ENCODE results near the gene COL15A1. TPM values are rescaled to one million over a fixed set of nuclear protein-coding genes. Genes with fewer than 3 reads are reported as not detected.

COL15A1 gene
- total and polyA plus RNA-seq, 2 of the 13 experiments (the other 11 are each of a cell fraction or from before 2014, with no cell fraction given), result not detected

DNA sequence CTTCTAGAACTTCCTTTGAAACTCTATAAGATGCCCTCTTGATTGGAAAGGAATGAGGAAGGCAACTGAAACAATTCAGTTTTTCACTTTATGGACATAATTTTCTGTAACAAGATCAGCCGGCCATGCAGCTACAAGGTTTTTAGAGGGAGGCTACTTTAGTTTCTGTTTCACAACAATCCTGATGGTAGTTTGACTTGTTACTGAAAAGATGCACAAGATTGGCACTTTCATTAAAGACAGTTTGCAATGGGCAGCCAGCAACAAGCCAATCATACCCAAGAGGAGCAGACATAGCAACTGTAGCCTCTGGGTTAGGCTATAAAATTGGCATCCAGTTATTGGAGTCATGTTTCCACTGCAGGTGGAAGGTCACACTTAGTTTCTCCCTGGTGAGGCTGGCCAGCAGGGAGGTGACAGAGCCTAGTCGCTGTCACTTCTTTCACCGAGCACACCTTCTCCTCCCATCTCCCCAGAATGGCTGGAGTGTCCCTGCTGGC lies 87.0 kb downstream of the COL15A1 start (continued):
- no peak for TF ChIP-seq ETV5 (CRISPR knock-in tag; IDR thresholded peaks at IDR 0.05; ENCODE audit: borderline replicate concordance)
- TF ChIP-seq, protein P1, sequence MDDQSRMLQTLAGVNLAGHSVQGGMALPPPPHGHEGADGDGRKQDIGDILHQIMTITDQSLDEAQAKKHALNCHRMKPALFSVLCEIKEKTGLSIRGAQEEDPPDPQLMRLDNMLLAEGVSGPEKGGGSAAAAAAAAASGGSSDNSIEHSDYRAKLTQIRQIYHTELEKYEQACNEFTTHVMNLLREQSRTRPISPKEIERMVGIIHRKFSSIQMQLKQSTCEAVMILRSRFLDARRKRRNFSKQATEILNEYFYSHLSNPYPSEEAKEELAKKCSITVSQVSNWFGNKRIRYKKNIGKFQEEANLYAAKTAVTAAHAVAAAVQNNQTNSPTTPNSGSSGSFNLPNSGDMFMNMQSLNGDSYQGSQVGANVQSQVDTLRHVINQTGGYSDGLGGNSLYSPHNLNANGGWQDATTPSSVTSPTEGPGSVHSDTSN (CRISPR knock-in tag; IDR thresholded peaks at IDR 0.05; ENCODE audit: borderline replicate concordance), result no peak
- no peak for TF ChIP-seq HOXD1 (CRISPR knock-in tag; IDR thresholded peaks at IDR 0.05)
- TF ChIP-seq ZNF781 (CRISPR knock-in tag; IDR thresholded peaks at IDR 0.05; ENCODE audit: borderline replicate concordance, not compliant biosample characterization), result no peak
- no peak for TF ChIP-seq ZNF160 (CRISPR knock-in tag; IDR thresholded peaks at IDR 0.05)
- TF ChIP-seq ZNF549 (CRISPR knock-in tag; IDR thresholded peaks at IDR 0.05), result no peak
- TF ChIP-seq ZFP37 (CRISPR knock-in tag; IDR thresholded peaks at IDR 0.05; ENCODE audit: borderline replicate concordance), result no peak

GRCh38 chr9:99031319-99031718 lies 87.6 kb downstream of the COL15A1 start:
- H2AFZ ChIP-seq (ENCODE audit: low read length), result no peak overlapping the region
- ChIA-PET POLR2A (no interaction called here), CTCF (ENCODE audit: low intra/inter-chr PET ratio, low total read pairs) (no interaction called here)
- no peaks in the 10 kb centered on the region for H4K20me1 ChIP-seq (ENCODE audit: insufficient read depth, low read length)
- no peak for TF ChIP-seq ZNF841 (CRISPR knock-in tag; IDR thresholded peaks at IDR 0.05; ENCODE audit: borderline replicate concordance)
- no peak for TF ChIP-seq ERF (CRISPR knock-in tag; IDR thresholded peaks at IDR 0.05)
- TF ChIP-seq SNAI1 (CRISPR knock-in tag; IDR thresholded peaks at IDR 0.05; ENCODE audit: borderline replicate concordance), result no peak
- TF ChIP-seq ZNF557 (CRISPR knock-in tag; IDR thresholded peaks at IDR 0.05), result no peak
- no peak for TF ChIP-seq MED1 (CRISPR knock-in tag; IDR thresholded peaks at IDR 0.05)
- no peak for TF ChIP-seq SP140L (CRISPR knock-in tag; IDR thresholded peaks at IDR 0.05; ENCODE audit: borderline replicate concordance)
- TF ChIP-seq ZFP1 (CRISPR knock-in tag; IDR thresholded peaks at IDR 0.05), result no peak
- TF ChIP-seq ZNF660 (CRISPR knock-in tag; IDR thresholded peaks at IDR 0.05; ENCODE audit: borderline replicate concordance, low read depth), result no peak
- H3K36me3 ChIP-seq (replicated peaks in 1 of 2; ENCODE audit: control insufficient read depth in 1 of 2, insufficient read depth in 2 of 2, low read length in 2 of 2), result no peaks in the 10 kb centered on the region
- H3K27ac ChIP-seq (ENCODE audit: extremely low read length, insufficient read depth, low read length), result no peak overlapping the region
- DNase-seq (ENCODE audit: low spot score) (no peak), FAIRE-seq (no peak), ATAC-seq (no peak)
- peaks cover 0 to 10% of the 10 kb centered on the region in 2 experiments; a peak in 1 of 5 replicates for H3K27me3 ChIP-seq (ENCODE audit: control insufficient read depth in 1 of 2, insufficient read depth in 2 of 2, low read length in 2 of 2)
- intact Hi-C loops (cut with micrococcal nuclease; ENCODE audit: unreplicated experiment), result no loop called here
- H3K4me2 ChIP-seq (ENCODE audit: low read depth, low read length), result no peak overlapping the region
- in situ Hi-C loops (cut with HindIII; ENCODE audit: extremely low pct_ligation_motif_present, low pct_unique_long_range_greater_than_20kb), result no loop called here
- no peak overlapping the region for H3K9ac ChIP-seq (ENCODE audit: insufficient read depth, low read depth, low read length)
- H3K9me3 ChIP-seq (ENCODE audit: low read length), result no peaks in the 10 kb centered on the region
- no peaks in the 10 kb centered on the region for H3K79me2 ChIP-seq (ENCODE audit: insufficient read depth, low read length)
- no TSS peak for BruUV-seq (replicated peaks)
- 0% methylated on average over 4 of the region's 6 CpGs for WGBS (ENCODE audit: low lambda C conversion rate)
- no peaks in the 10 kb centered on the region for H3K4me1 ChIP-seq (ENCODE audit: insufficient read depth, low read length)
- no peak overlapping the region for H3K4me3 ChIP-seq (replicated peaks in 1 of 3; ENCODE audit: insufficient read depth in 1 of 3, low read depth in 2 of 3, low read length in 3 of 3)
